GM19468 (cell line): ENCODE measurements around the gene PGAP1.

Experiments
- ATAC-seq: cut with Tn5 transposase; IDR thresholded peaks from one replicate; pipeline ENCODE4 v1.9.1; 2021; ENCODE audit warnings: mild to moderate bottlenecking, moderate library complexity, moderate number of reproducible peaks; ENCODE audit not compliant: unreplicated experiment; ENCODE audit errors: extremely low read depth

PGAP1 gene

GRCh38 chr2:196808083-196808665 is 118.3 kb downstream of the PGAP1 start:
- no peak for ATAC-seq

GRCh38 chr2:196804381-196804780 is 122.1 kb downstream of the PGAP1 start:
- no peak for ATAC-seq

- no peak for ATAC-seq
These were observed 124.1 kb downstream of the PGAP1 start for GRCh38 chr2:196802401-196802800.

GRCh38 chr2:196801674-196802261 is 124.7 kb downstream of the PGAP1 start:
- ATAC-seq: no peak

- ATAC-seq: no peak
These were observed 127.5 kb downstream of the PGAP1 start for GRCh38 chr2:196798980-196799379.

GRCh38 chr2:196792865-196793264 is 133.6 kb downstream of the PGAP1 start:
- no peak for ATAC-seq

- no peak for ATAC-seq
These were observed 142.9 kb downstream of the PGAP1 start for GRCh38 chr2:196783431-196784094.
